T1000 (cell line): Measurements from ENCODE around the gene TTC12.

Experiments
- DNase-seq: peaks from one replicate; lab custom pipeline; 2025; ENCODE audit warnings: mixed read lengths; lab: John Stamatoyannopoulos, UW

Gene TTC12

GRCh38 chr11:113314389-113315301, at the start of gene TTC12:
TSS of gene TTC12 (plus strand) at chr11:113314583. CDS start at chr11:113316258, 1,675 bp downstream.
- no peak for DNase-seq

- no peak for DNase-seq
These were observed 49.0 kb upstream of the TTC12 start for GRCh38 chr11:113265362-113265761.

GRCh38 chr11:113267493-113267892, 46.9 kb upstream of the TTC12 start:
- no peak for DNase-seq

GRCh38 chr11:113269096-113269495, 45.3 kb upstream of the TTC12 start:
- DNase-seq: no peak

- no peak for DNase-seq
These were observed 44.7 kb upstream of the TTC12 start for GRCh38 chr11:113269636-113270035.

GRCh38 chr11:113270080-113270479, 44.3 kb upstream of the TTC12 start:
- no peak for DNase-seq

- DNase-seq: no peak
These were observed 42.7 kb upstream of the TTC12 start for GRCh38 chr11:113271551-113272245.

GRCh38 chr11:113272281-113272680, 42.1 kb upstream of the TTC12 start:
- no peak for DNase-seq

- DNase-seq: no peak
These were observed 41.3 kb upstream of the TTC12 start for GRCh38 chr11:113272927-113273615.

GRCh38 chr11:113273720-113274119, 40.7 kb upstream of the TTC12 start:
- no peak for DNase-seq

GRCh38 chr11:113274713-113275582, 39.4 kb upstream of the TTC12 start:
- no peak for DNase-seq

- no peak for DNase-seq
These were observed 38.8 kb upstream of the TTC12 start for GRCh38 chr11:113275602-113276001.

- DNase-seq: no peak
These were observed 37.9 kb upstream of the TTC12 start for GRCh38 chr11:113276466-113276865.

- DNase-seq: no peak
These were observed 36.5 kb upstream of the TTC12 start for GRCh38 chr11:113277907-113278306.

- DNase-seq: no peak
These were observed 35.9 kb upstream of the TTC12 start for GRCh38 chr11:113278481-113278880.

GRCh38 chr11:113278925-113279324, 35.5 kb upstream of the TTC12 start:
- no peak for DNase-seq

GRCh38 chr11:113279591-113279990, 34.8 kb upstream of the TTC12 start:
- no peak for DNase-seq

GRCh38 chr11:113281052-113281725, 33.2 kb upstream of the TTC12 start:
- DNase-seq: no peak

GRCh38 chr11:113282898-113283437, 31.4 kb upstream of the TTC12 start:
- no peak for DNase-seq

- DNase-seq: no peak
These were observed 30.5 kb upstream of the TTC12 start for GRCh38 chr11:113283881-113284280.

- DNase-seq: no peak
These were observed 28.4 kb upstream of the TTC12 start for GRCh38 chr11:113286009-113286408.
